Mammary epithelial cell (primary cell): Measurements from ENCODE around the gene MYCN.

Source experiments
- EZH2 ChIP-seq: IDR thresholded peaks from 2 replicates; pipeline ENCODE4 v1.6.1; 2012; ENCODE audit warnings: low read length, inconsistent platforms, borderline replicate concordance
- TF ChIP-seq, protein P1 (sequence below), 2 donors: IDR thresholded peaks in 1 of 2; conservative IDR thresholded peaks in 1 of 2; 2 replicates each; pipeline ENCODE4 v1.5.1; 2011 to 2012; ENCODE audit warnings: inconsistent platforms in 2 of 2, low read length in 2 of 2, mild to moderate bottlenecking in 2 of 2, control low read depth in 1 of 2, low read depth in 1 of 2; ENCODE audit not compliant: insufficient read depth in 1 of 2; ENCODE audit errors: extremely low read depth in 1 of 2

- TF ChIP-seq, protein P1, sequence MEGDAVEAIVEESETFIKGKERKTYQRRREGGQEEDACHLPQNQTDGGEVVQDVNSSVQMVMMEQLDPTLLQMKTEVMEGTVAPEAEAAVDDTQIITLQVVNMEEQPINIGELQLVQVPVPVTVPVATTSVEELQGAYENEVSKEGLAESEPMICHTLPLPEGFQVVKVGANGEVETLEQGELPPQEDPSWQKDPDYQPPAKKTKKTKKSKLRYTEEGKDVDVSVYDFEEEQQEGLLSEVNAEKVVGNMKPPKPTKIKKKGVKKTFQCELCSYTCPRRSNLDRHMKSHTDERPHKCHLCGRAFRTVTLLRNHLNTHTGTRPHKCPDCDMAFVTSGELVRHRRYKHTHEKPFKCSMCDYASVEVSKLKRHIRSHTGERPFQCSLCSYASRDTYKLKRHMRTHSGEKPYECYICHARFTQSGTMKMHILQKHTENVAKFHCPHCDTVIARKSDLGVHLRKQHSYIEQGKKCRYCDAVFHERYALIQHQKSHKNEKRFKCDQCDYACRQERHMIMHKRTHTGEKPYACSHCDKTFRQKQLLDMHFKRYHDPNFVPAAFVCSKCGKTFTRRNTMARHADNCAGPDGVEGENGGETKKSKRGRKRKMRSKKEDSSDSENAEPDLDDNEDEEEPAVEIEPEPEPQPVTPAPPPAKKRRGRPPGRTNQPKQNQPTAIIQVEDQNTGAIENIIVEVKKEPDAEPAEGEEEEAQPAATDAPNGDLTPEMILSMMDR (conservative IDR thresholded peaks at IDR 0.05 in 1 of 2, IDR thresholded peaks at IDR 0.05 in 1 of 2; ENCODE audit: extremely low read depth in 1 of 2, insufficient read depth in 1 of 2, low read depth in 1 of 2, low read length in 2 of 2) = no peak
- no peak for TF ChIP-seq EZH2
These were observed 40.4 kb upstream of the MYCN start for GRCh38 chr2:15899751-15900493.
